Activated CD4-positive, alpha-beta memory T cell treated with anti-CD3 and anti-CD28 coated beads for 36 hours (primary cell): ENCODE results near the gene UBASH3A. TPM values are rescaled to one million over a fixed set of nuclear protein-coding genes. Genes with fewer than 3 reads are reported as not detected.
"Not testable (repeated sequence)": the region's sequence is repeated elsewhere in the genome, so short reads cannot be mapped to it uniquely, and the experiment has no call there.

Source experiments
- CTCF ChIA-PET: fragments of 350-600 bp; sonication (Branson Sonifier 250); formaldehyde crosslinking; loops from one replicate; lab custom pipeline; 2021; ENCODE audit warnings: antibody characterized with exemption, inconsistent platforms; lab: Charles Lee
- POLR2A ChIA-PET: fragments of 350-600 bp; sonication (Branson Sonifier 250); formaldehyde crosslinking; loops from one replicate; lab custom pipeline; 2021; ENCODE audit warnings: antibody characterized with exemption; lab: Charles Lee
- DNase-seq: peaks from one replicate; pipeline ENCODE4 v3.0.0-alpha.2; 2020
- H3K27ac Mint-ChIP-seq: one replicate; pipeline ENCODE4 v1.8.0; 2021; ENCODE audit warnings: mixed read lengths
- H3K27me3 Mint-ChIP-seq: one replicate; pipeline ENCODE4 v1.8.0; 2021; ENCODE audit warnings: mixed read lengths
- H3K36me3 Mint-ChIP-seq: one replicate; pipeline ENCODE4 v1.8.0; 2021; ENCODE audit warnings: mixed read lengths
- H3K4me1 Mint-ChIP-seq: one replicate; pipeline ENCODE4 v1.8.0; 2021; ENCODE audit warnings: low read depth, mixed read lengths
- H3K4me3 Mint-ChIP-seq: one replicate; pipeline ENCODE4 v1.8.0; 2021; ENCODE audit warnings: mild to moderate bottlenecking, mixed read lengths
- H3K9me3 Mint-ChIP-seq: one replicate; pipeline ENCODE4 v1.8.0; 2021; ENCODE audit warnings: mixed read lengths
- intact Hi-C: fragments of 100-400 bp; cut with micrococcal nuclease; formaldehyde crosslinking; loops from one replicate; pipeline ENCODE4 v1.15.1; 2023
- total RNA-seq, 2 experiments: library from RNA; stranded (reverse); gene quantifications; one replicate each; pipeline ENCODE4 v1.2.3, GENCODE V29; 2021

Gene UBASH3A
- total RNA-seq, 2 experiments from 2014 or later, result 27.2 to 29.4 TPM

GRCh38 chr21:42405064-42406013, 1.6 kb downstream of the UBASH3A start:
- H3K27ac Mint-ChIP-seq, result peak overlapping the region; percentile 99
- intact Hi-C loops, result loop anchor here (1.0 to 10.0 kb wide), 5 partner anchors 10 to 401 kb away; no protein-coding TSS in a partner anchor
- H3K27me3 Mint-ChIP-seq, result no peaks in the 10 kb centered on the region
- POLR2A ChIA-PET, result interaction anchor here (0.7 to 4.4 kb wide), 8 partner anchors 9 to 186 kb away, joined by 3 to 79 read pairs (median 6); no protein-coding TSS in a partner anchor
- H3K9me3 Mint-ChIP-seq, result peaks cover 10% of the 10 kb centered on the region
- CTCF ChIA-PET, result interaction anchor here (0.7 to 3.3 kb wide), 11 partner anchors 13 to 177 kb away, joined by 3 to 28 read pairs (median 4); no protein-coding TSS in a partner anchor
- H3K36me3 Mint-ChIP-seq, result peaks cover 67% of the 10 kb centered on the region
- peak overlapping the region; percentile 98 for H3K4me3 Mint-ChIP-seq
- H3K4me1 Mint-ChIP-seq, result peaks cover 59% of the 10 kb centered on the region
- peak; percentile 49 for DNase-seq

- peaks cover 10% of the 10 kb centered on the region for H3K9me3 Mint-ChIP-seq
- intact Hi-C loops, result loop anchor here (1.0 to 10.0 kb wide), 5 partner anchors 9 to 401 kb away; no protein-coding TSS in a partner anchor
- H3K27ac Mint-ChIP-seq, result peak overlapping the region; percentile 99
- H3K27me3 Mint-ChIP-seq, result no peaks in the 10 kb centered on the region
- peaks cover 67% of the 10 kb centered on the region for H3K36me3 Mint-ChIP-seq
- POLR2A ChIA-PET, result interaction anchor here (0.7 to 4.4 kb wide), 4 partner anchors 8 to 32 kb away, joined by 3 to 79 read pairs (median 32); no protein-coding TSS in a partner anchor
- peak overlapping the region; percentile 98 for H3K4me3 Mint-ChIP-seq
- peaks cover 54% of the 10 kb centered on the region for H3K4me1 Mint-ChIP-seq
- CTCF ChIA-PET, result interaction anchor here (1.5 to 3.3 kb wide), 2 partner anchors 24 to 67 kb away, joined by 4 to 28 read pairs; no protein-coding TSS in a partner anchor
- peak; percentile 84 for DNase-seq
Measured at GRCh38 chr21:42406201-42406621, 2.5 kb downstream of the UBASH3A start.

- CTCF ChIA-PET, result no interaction called here
- POLR2A ChIA-PET, result interaction anchor here (4.0 to 4.4 kb wide), 2 partner anchors 13 to 16 kb away, joined by 36 to 79 read pairs; no protein-coding TSS in a partner anchor
- H3K27ac Mint-ChIP-seq, result peak overlapping the region; percentile 99
- H3K27me3 Mint-ChIP-seq, result no peaks in the 10 kb centered on the region
- H3K36me3 Mint-ChIP-seq, result peaks cover 62% of the 10 kb centered on the region
- peaks cover 4% of the 10 kb centered on the region for H3K9me3 Mint-ChIP-seq
- H3K4me1 Mint-ChIP-seq, result peaks cover 47% of the 10 kb centered on the region
- DNase-seq, result no peak
- H3K4me3 Mint-ChIP-seq, result peak overlapping the region; percentile 98
- intact Hi-C loops, result loop anchor here (1.0 to 10.0 kb wide), 5 partner anchors 8 to 402 kb away; no protein-coding TSS in a partner anchor
Measured at GRCh38 chr21:42406866-42407265, 3.2 kb downstream of the UBASH3A start.

- peak overlapping the region; percentile 98 for H3K4me3 Mint-ChIP-seq
- CTCF ChIA-PET, result interaction anchor here (2.0 kb wide), 1 partner anchor 16 kb away, joined by 6 read pairs; no protein-coding TSS in a partner anchor
Measured at GRCh38 chr21:42407476-42407875, 3.8 kb downstream of the UBASH3A start.

GRCh38 chr21:42408718-42409117, 5.0 kb downstream of the UBASH3A start:
- H3K27me3 Mint-ChIP-seq, DNase-seq, H3K27ac Mint-ChIP-seq, H3K4me3 Mint-ChIP-seq, H3K9me3 Mint-ChIP-seq: not testable (repeated sequence)
- intact Hi-C loops, result loop anchor here (5.0 to 10.0 kb wide), 2 partner anchors 119 to 404 kb away; no protein-coding TSS in a partner anchor
- H3K36me3 Mint-ChIP-seq, result peaks cover 62% of the 10 kb centered on the region
- CTCF ChIA-PET, result interaction anchor here (1.6 to 2.0 kb wide), 2 partner anchors 12 to 15 kb away, joined by 6 read pairs; no protein-coding TSS in a partner anchor
- peaks cover 37% of the 10 kb centered on the region for H3K4me1 Mint-ChIP-seq
- POLR2A ChIA-PET, result interaction anchor here (1.6 to 1.9 kb wide), 2 partner anchors 10 to 15 kb away, joined by 4 to 5 read pairs; no protein-coding TSS in a partner anchor

More at GRCh38 chr21:42407476-42407875, 3.8 kb downstream of the UBASH3A start:
- Mint-ChIP-seq H3K27me3 (no peaks in the 10 kb centered on the region), H3K4me1 (peaks cover 43% of the 10 kb centered on the region), H3K36me3 (peaks cover 59% of the 10 kb centered on the region), H3K9me3 (no peaks in the 10 kb centered on the region), H3K27ac (peak overlapping the region; percentile 99)
- intact Hi-C loops, result loop anchor here (2.0 to 10.0 kb wide), 3 partner anchors 15 to 403 kb away; no protein-coding TSS in a partner anchor
- POLR2A ChIA-PET, result interaction anchor here (1.0 kb wide), 1 partner anchor 18 kb away, joined by 3 read pairs; no protein-coding TSS in a partner anchor
- no peak for DNase-seq

GRCh38 chr21:42409366-42409765, 5.7 kb downstream of the UBASH3A start:
- POLR2A ChIA-PET, result interaction anchor here (0.6 to 1.9 kb wide), 3 partner anchors 9 to 87 kb away, joined by 3 to 5 read pairs (median 4); no protein-coding TSS in a partner anchor
- peaks cover 37% of the 10 kb centered on the region for H3K4me1 Mint-ChIP-seq
- no peak overlapping the region for H3K4me3 Mint-ChIP-seq
- DNase-seq, result no peak
- intact Hi-C loops, result loop anchor here (5.0 to 10.0 kb wide), 2 partner anchors 118 to 405 kb away; no protein-coding TSS in a partner anchor
- peaks cover 62% of the 10 kb centered on the region for H3K36me3 Mint-ChIP-seq
- H3K9me3 Mint-ChIP-seq, result no peaks in the 10 kb centered on the region
- H3K27me3 Mint-ChIP-seq, result no peaks in the 10 kb centered on the region
- CTCF ChIA-PET, result interaction anchor here (1.0 to 2.0 kb wide), 3 partner anchors 11 to 14 kb away, joined by 3 to 6 read pairs (median 6); no protein-coding TSS in a partner anchor
- peak overlapping the region; percentile 48 for H3K27ac Mint-ChIP-seq

GRCh38 chr21:42411197-42411869, 7.6 kb downstream of the UBASH3A start:
- H3K36me3 Mint-ChIP-seq, result peaks cover 55% of the 10 kb centered on the region
- no peak overlapping the region for H3K27ac Mint-ChIP-seq
- no peaks in the 10 kb centered on the region for H3K27me3 Mint-ChIP-seq
- H3K9me3 Mint-ChIP-seq, result no peaks in the 10 kb centered on the region
- H3K4me3 Mint-ChIP-seq, result no peak overlapping the region
- CTCF ChIA-PET, result interaction anchor here (0.7 to 3.6 kb wide), 7 partner anchors 10 to 74 kb away, joined by 3 to 19 read pairs (median 4); no protein-coding TSS in a partner anchor
- POLR2A ChIA-PET, result interaction anchor here (0.9 to 2.9 kb wide), 6 partner anchors 8 to 178 kb away, joined by 3 to 8 read pairs (median 4); partner anchors contain the start of gene UBASH3A
- intact Hi-C loops, result no loop called here
- peaks cover 49% of the 10 kb centered on the region for H3K4me1 Mint-ChIP-seq
- peak; percentile 74 for DNase-seq

GRCh38 chr21:42411891-42412635, 8.4 kb downstream of the UBASH3A start:
- ChIA-PET CTCF (interaction anchor here (0.7 to 3.6 kb wide), 7 partner anchors 9 to 75 kb away, joined by 3 to 19 read pairs (median 4); no protein-coding TSS in a partner anchor), POLR2A (interaction anchor here (1.0 to 3.6 kb wide), 6 partner anchors 8 to 179 kb away, joined by 3 to 27 read pairs (median 6); partner anchors contain the start of gene UBASH3A)
- Mint-ChIP-seq H3K36me3 (peaks cover 55% of the 10 kb centered on the region), H3K4me3 (no peak overlapping the region), H3K4me1 (peaks cover 47% of the 10 kb centered on the region), H3K27me3 (no peaks in the 10 kb centered on the region), H3K9me3 (no peaks in the 10 kb centered on the region), H3K27ac (peak overlapping the region; percentile 96)
- intact Hi-C loops, result no loop called here
- DNase-seq, result no peak

GRCh38 chr21:42412636-42412933, 8.9 kb downstream of the UBASH3A start:
- Mint-ChIP-seq H3K27ac (peak overlapping the region; percentile 96), H3K27me3 (no peaks in the 10 kb centered on the region), H3K4me3 (no peak overlapping the region), H3K36me3 (peaks cover 53% of the 10 kb centered on the region), H3K9me3 (no peaks in the 10 kb centered on the region), H3K4me1 (peaks cover 46% of the 10 kb centered on the region)
- no peak for DNase-seq
- ChIA-PET POLR2A (interaction anchor here (2.9 to 3.6 kb wide), 2 partner anchors 8 to 13 kb away, joined by 6 to 27 read pairs; partner anchors contain the start of gene UBASH3A), CTCF (interaction anchor here (2.0 to 3.6 kb wide), 2 partner anchors 9 to 32 kb away, joined by 9 to 19 read pairs; no protein-coding TSS in a partner anchor)
- intact Hi-C loops, result no loop called here

- H3K4me3 Mint-ChIP-seq, result peak overlapping the region; percentile 38
- ChIA-PET CTCF (interaction anchor here (0.7 to 3.6 kb wide), 3 partner anchors 8 to 32 kb away, joined by 4 to 19 read pairs (median 9); partner anchors contain the start of gene UBASH3A), POLR2A (interaction anchor here (0.9 to 3.6 kb wide), 5 partner anchors 9 to 227 kb away, joined by 3 to 27 read pairs (median 5); partner anchors contain the start of gene UBASH3A)
- intact Hi-C loops, result no loop called here
- H3K36me3 Mint-ChIP-seq, result peaks cover 50% of the 10 kb centered on the region
- H3K4me1 Mint-ChIP-seq, result peaks cover 44% of the 10 kb centered on the region
- no peaks in the 10 kb centered on the region for H3K9me3 Mint-ChIP-seq
- no peak for DNase-seq
- H3K27ac Mint-ChIP-seq, result peak overlapping the region; percentile 96
- no peaks in the 10 kb centered on the region for H3K27me3 Mint-ChIP-seq
Measured at GRCh38 chr21:42413093-42413492, 9.4 kb downstream of the UBASH3A start.
